GM23338 (cell line): ENCODE data around the gene UCMA. TPM values are rescaled to one million over a fixed set of nuclear protein-coding genes. Genes with fewer than 3 reads are reported as not detected.

Experiments
- ATAC-seq: fragments of 200-7000 bp; cut with Tn5 transposase; 3 replicates; pipeline ENCODE4 v1.9.1; 2020
- DNase-seq: peaks from one replicate; pipeline ENCODE4 v3.0.0-alpha.2; 2015; ENCODE audit warnings: low spot score
- H2AFZ ChIP-seq: fragments of 200-600 bp; sonication (generic); 2 replicates; pipeline ENCODE4 v1.8.0; 2016; ENCODE audit warnings: antibody characterized with exemption, mild to moderate bottlenecking, moderate library complexity
- H3F3A ChIP-seq: fragments of 200-600 bp; sonication (generic); replicated peaks from 2 replicates; pipeline ENCODE4 v1.8.0; 2017; ENCODE audit warnings: antibody characterized with exemption, mixed run types, low read depth
- H3K27ac ChIP-seq: fragments of 200-600 bp; sonication (generic); 2 replicates; pipeline ENCODE4 v1.6.1; 2016; ENCODE audit warnings: low read depth
- H3K27me3 ChIP-seq: fragments of 200-600 bp; sonication (generic); 2 replicates; pipeline ENCODE4 v1.8.0; 2016; ENCODE audit warnings: mild to moderate bottlenecking, mixed run types, moderate library complexity; ENCODE audit not compliant: insufficient read depth
- H3K36me3 ChIP-seq: fragments of 200-600 bp; sonication (generic); 2 replicates; pipeline ENCODE4 v1.8.0; 2016; ENCODE audit warnings: mild to moderate bottlenecking; ENCODE audit not compliant: insufficient read depth
- H3K4me1 ChIP-seq: fragments of 200-600 bp; sonication (generic); 2 replicates; pipeline ENCODE4 v1.8.0; 2016; ENCODE audit warnings: mild to moderate bottlenecking, moderate library complexity; ENCODE audit not compliant: insufficient read depth
- H3K4me2 ChIP-seq: fragments of 200-600 bp; sonication (generic); 2 replicates; pipeline ENCODE4 v1.7.1; 2017; ENCODE audit warnings: mixed run types
- H3K4me3 ChIP-seq: fragments of 200-600 bp; sonication (generic); 2 replicates; pipeline ENCODE4 v1.6.1; 2016; ENCODE audit warnings: mixed run types
- H3K79me2 ChIP-seq: fragments of 200-600 bp; sonication (generic); replicated peaks from 2 replicates; pipeline ENCODE4 v1.8.0; 2017; ENCODE audit warnings: mild to moderate bottlenecking; ENCODE audit not compliant: insufficient read depth
- H3K9me2 ChIP-seq: fragments of 200-600 bp; sonication (generic); 2 replicates; pipeline ENCODE4 v1.8.0; 2017; ENCODE audit not compliant: insufficient read depth
- H4K20me1 ChIP-seq: fragments of 200-600 bp; sonication (generic); replicated peaks from 2 replicates; pipeline ENCODE4 v1.8.0; 2017; ENCODE audit warnings: mild to moderate bottlenecking; ENCODE audit not compliant: insufficient read depth
- H3K27ac Mint-ChIP-seq: 2 replicates; pipeline ENCODE4 v1.8.0; 2020; ENCODE audit warnings: inconsistent platforms, mild to moderate bottlenecking, moderate library complexity, mixed read lengths
- H3K27me3 Mint-ChIP-seq: 3 replicates; pipeline ENCODE4 v1.8.0; 2022; ENCODE audit warnings: low read depth, mild to moderate bottlenecking, moderate library complexity, mixed read lengths, inconsistent platforms; ENCODE audit not compliant: insufficient read depth, poor library complexity
- H3K36me3 Mint-ChIP-seq: 3 replicates; pipeline ENCODE4 v1.8.0; 2021; ENCODE audit warnings: low read depth, mild to moderate bottlenecking, inconsistent platforms, moderate library complexity, mixed read lengths
- H3K4me1 Mint-ChIP-seq: 3 replicates; pipeline ENCODE4 v1.8.0; 2020; ENCODE audit warnings: mild to moderate bottlenecking, inconsistent platforms, mixed read lengths
- H3K4me3 Mint-ChIP-seq: 3 replicates; pipeline ENCODE4 v1.8.0; 2021; ENCODE audit warnings: moderate library complexity, mild to moderate bottlenecking, inconsistent platforms, mixed read lengths
- H3K9me3 Mint-ChIP-seq: 3 replicates; pipeline ENCODE4 v1.8.0; 2020; ENCODE audit warnings: moderate library complexity, mild to moderate bottlenecking, inconsistent platforms, mixed read lengths
- CREB1 ChIP-seq: fragments of 250-450 bp; sonication (Bioruptor Pico); IDR thresholded peaks from 2 replicates; pipeline ENCODE4 v1.5.0; 2020; ENCODE audit warnings: low read depth, mild to moderate bottlenecking, moderate library complexity
- EZH2 ChIP-seq: fragments of 200-600 bp; sonication (generic); IDR thresholded peaks from one replicate; pipeline ENCODE4 v1.8.0; 2017; ENCODE audit warnings: antibody characterized with exemption, mild to moderate bottlenecking, low read depth; ENCODE audit not compliant: unreplicated experiment
- EZH2phosphoT487 ChIP-seq: fragments of 200-600 bp; sonication (generic); IDR thresholded peaks from one replicate; pipeline ENCODE4 v1.8.1; 2018; ENCODE audit warnings: antibody characterized with exemption; ENCODE audit not compliant: unreplicated experiment
- JUNB ChIP-seq: IDR thresholded peaks from one replicate; pipeline ENCODE4 v1.6.1; 2016; ENCODE audit warnings: antibody characterized with exemption; ENCODE audit not compliant: unreplicated experiment
- NANOG ChIP-seq: IDR thresholded peaks from 2 replicates; pipeline ENCODE4 v1.6.1; 2016; ENCODE audit warnings: antibody characterized with exemption, borderline replicate concordance
- POLR2AphosphoS5 ChIP-seq: IDR thresholded peaks from 2 replicates; pipeline ENCODE4 v1.6.1; 2016; ENCODE audit warnings: antibody characterized with exemption, low read depth
- STAT1 ChIP-seq: IDR thresholded peaks from one replicate; pipeline ENCODE4 v1.6.1; 2016; ENCODE audit warnings: antibody characterized with exemption; ENCODE audit not compliant: unreplicated experiment
- ZNF114 ChIP-seq: fragments of 250-450 bp; sonication (Bioruptor Pico); IDR thresholded peaks from 2 replicates; pipeline ENCODE4 v1.5.0; 2020; ENCODE audit warnings: mild to moderate bottlenecking, moderate library complexity
- ZNF331 ChIP-seq: fragments of 250-450 bp; sonication (Bioruptor Pico); IDR thresholded peaks from 2 replicates; pipeline ENCODE4 v1.5.0; 2020; ENCODE audit warnings: low read depth, mild to moderate bottlenecking, moderate library complexity
- ZNF462 ChIP-seq: fragments of 250-450 bp; sonication (Bioruptor Pico); IDR thresholded peaks from 2 replicates; pipeline ENCODE4 v1.5.0; 2020; ENCODE audit warnings: mild to moderate bottlenecking, moderate library complexity
- polyA plus RNA-seq: library from polyadenylated mRNA; unstranded; fragments of >200 nt; fragmentation: Nextera tagmentation; extraction: Ambion mirVana; gene quantifications from 2 replicates; pipeline ENCODE4 v1.2.1, GENCODE V29; 2016
- total RNA-seq: library from RNA; depleted of rRNA; stranded (reverse); fragments of >200 nt; shearing (Covaris generic); gene quantifications from 2 replicates; pipeline ENCODE4 v1.2.3, GENCODE V29; 2014
- TF ChIP-seq, protein P1 (sequence below): IDR thresholded peaks from one replicate; pipeline ENCODE4 v1.6.1; 2018; ENCODE audit warnings: antibody characterized with exemption; ENCODE audit not compliant: unreplicated experiment
- TF ChIP-seq, protein P2 (sequence below): IDR thresholded peaks from 2 replicates; pipeline ENCODE4 v1.6.1; 2016; ENCODE audit warnings: antibody characterized with exemption
- TF ChIP-seq, protein P3 (sequence below), 2 experiments: fragments of 200-600 bp in 1 of 2; sonication (generic) in 1 of 2; conservative IDR thresholded peaks; 2 replicates each; pipeline versions ENCODE4 v1.5.1 to v1.6.1; 2016 to 2017; ENCODE audit warnings: antibody characterized with exemption in 2 of 2, low read depth in 2 of 2, mild to moderate bottlenecking in 2 of 2, moderate library complexity in 1 of 2

Gene UCMA
- total and polyA plus RNA-seq, 2 experiments from 2014 or later: 12.7 to 16.7 TPM

DNA sequence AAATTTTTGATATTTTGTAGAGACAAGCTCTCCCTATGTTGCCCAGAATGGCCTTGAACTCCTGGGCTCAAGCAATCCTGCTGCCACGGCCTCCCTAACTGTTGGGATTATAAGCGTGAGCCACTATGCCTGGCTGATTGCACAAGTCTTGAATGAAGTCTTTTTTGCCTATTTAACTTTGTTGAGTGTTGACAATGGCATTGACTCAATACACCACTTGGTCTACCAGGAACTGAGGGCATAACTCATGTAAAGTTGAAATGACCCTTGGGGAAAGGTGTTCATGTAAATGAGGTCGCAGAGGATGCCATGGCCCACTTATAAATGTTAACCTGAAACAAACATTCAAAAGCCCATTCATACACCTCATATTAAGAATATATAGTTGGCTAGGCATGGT is 7.4 kb upstream of the UCMA start:
- no peak for ATAC-seq
- H3K4me2 ChIP-seq: no peak overlapping the region
- H3K4me1 Mint-ChIP-seq: no peaks in the 10 kb centered on the region

More for the DNA sequence above, 7.4 kb upstream of the UCMA start:
- H3K27me3 Mint-ChIP-seq: peaks cover 6% of the 10 kb centered on the region
- DNase-seq: no peak
- Histone ChIP-seq H4K20me1 (no peaks in the 10 kb centered on the region), H2AFZ (no peak overlapping the region), H3K4me1 (no peaks in the 10 kb centered on the region), H3K27me3 (no peaks in the 10 kb centered on the region), H3K4me3 (no peak overlapping the region), H3K9me2 (no peaks in the 10 kb centered on the region; the same call in 1 of the 2 replicates), H3K79me2 (no peaks in the 10 kb centered on the region), H3F3A (no peaks in the 10 kb centered on the region), H3K27ac (no peak overlapping the region), H3K36me3 (no peaks in the 10 kb centered on the region)
- TF ChIP-seq, protein P1, sequence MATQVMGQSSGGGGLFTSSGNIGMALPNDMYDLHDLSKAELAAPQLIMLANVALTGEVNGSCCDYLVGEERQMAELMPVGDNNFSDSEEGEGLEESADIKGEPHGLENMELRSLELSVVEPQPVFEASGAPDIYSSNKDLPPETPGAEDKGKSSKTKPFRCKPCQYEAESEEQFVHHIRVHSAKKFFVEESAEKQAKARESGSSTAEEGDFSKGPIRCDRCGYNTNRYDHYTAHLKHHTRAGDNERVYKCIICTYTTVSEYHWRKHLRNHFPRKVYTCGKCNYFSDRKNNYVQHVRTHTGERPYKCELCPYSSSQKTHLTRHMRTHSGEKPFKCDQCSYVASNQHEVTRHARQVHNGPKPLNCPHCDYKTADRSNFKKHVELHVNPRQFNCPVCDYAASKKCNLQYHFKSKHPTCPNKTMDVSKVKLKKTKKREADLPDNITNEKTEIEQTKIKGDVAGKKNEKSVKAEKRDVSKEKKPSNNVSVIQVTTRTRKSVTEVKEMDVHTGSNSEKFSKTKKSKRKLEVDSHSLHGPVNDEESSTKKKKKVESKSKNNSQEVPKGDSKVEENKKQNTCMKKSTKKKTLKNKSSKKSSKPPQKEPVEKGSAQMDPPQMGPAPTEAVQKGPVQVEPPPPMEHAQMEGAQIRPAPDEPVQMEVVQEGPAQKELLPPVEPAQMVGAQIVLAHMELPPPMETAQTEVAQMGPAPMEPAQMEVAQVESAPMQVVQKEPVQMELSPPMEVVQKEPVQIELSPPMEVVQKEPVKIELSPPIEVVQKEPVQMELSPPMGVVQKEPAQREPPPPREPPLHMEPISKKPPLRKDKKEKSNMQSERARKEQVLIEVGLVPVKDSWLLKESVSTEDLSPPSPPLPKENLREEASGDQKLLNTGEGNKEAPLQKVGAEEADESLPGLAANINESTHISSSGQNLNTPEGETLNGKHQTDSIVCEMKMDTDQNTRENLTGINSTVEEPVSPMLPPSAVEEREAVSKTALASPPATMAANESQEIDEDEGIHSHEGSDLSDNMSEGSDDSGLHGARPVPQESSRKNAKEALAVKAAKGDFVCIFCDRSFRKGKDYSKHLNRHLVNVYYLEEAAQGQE: no peak
- TF ChIP-seq ZNF331 (CRISPR knock-in tag): no peak
- TF ChIP-seq JUNB: no peak
- TF ChIP-seq CREB1 (CRISPR knock-in tag): no peak
- no peak for TF ChIP-seq STAT1
- TF ChIP-seq NANOG: no peak
- TF ChIP-seq, protein P2, sequence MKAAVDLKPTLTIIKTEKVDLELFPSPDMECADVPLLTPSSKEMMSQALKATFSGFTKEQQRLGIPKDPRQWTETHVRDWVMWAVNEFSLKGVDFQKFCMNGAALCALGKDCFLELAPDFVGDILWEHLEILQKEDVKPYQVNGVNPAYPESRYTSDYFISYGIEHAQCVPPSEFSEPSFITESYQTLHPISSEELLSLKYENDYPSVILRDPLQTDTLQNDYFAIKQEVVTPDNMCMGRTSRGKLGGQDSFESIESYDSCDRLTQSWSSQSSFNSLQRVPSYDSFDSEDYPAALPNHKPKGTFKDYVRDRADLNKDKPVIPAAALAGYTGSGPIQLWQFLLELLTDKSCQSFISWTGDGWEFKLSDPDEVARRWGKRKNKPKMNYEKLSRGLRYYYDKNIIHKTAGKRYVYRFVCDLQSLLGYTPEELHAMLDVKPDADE: no peak
- no peak for TF ChIP-seq EZH2
- TF ChIP-seq ZNF462 (CRISPR knock-in tag): no peak
- TF ChIP-seq POLR2AphosphoS5: no peak
- TF ChIP-seq, protein P3, sequence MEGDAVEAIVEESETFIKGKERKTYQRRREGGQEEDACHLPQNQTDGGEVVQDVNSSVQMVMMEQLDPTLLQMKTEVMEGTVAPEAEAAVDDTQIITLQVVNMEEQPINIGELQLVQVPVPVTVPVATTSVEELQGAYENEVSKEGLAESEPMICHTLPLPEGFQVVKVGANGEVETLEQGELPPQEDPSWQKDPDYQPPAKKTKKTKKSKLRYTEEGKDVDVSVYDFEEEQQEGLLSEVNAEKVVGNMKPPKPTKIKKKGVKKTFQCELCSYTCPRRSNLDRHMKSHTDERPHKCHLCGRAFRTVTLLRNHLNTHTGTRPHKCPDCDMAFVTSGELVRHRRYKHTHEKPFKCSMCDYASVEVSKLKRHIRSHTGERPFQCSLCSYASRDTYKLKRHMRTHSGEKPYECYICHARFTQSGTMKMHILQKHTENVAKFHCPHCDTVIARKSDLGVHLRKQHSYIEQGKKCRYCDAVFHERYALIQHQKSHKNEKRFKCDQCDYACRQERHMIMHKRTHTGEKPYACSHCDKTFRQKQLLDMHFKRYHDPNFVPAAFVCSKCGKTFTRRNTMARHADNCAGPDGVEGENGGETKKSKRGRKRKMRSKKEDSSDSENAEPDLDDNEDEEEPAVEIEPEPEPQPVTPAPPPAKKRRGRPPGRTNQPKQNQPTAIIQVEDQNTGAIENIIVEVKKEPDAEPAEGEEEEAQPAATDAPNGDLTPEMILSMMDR (conservative IDR thresholded peaks at IDR 0.05; ENCODE audit: low read depth in 2 of 2): no peak
- TF ChIP-seq EZH2phosphoT487: no peak
- TF ChIP-seq ZNF114 (CRISPR knock-in tag): no peak
- H3K9me3 Mint-ChIP-seq: no peaks in the 10 kb centered on the region
- H3K27ac Mint-ChIP-seq: no peak overlapping the region
- H3K36me3 Mint-ChIP-seq: no peaks in the 10 kb centered on the region
- H3K4me3 Mint-ChIP-seq: no peak overlapping the region
